HG03342 (cell line): Measurements from ENCODE around the gene OR2M7.
"Not testable (repeated sequence)": the region's sequence is repeated elsewhere in the genome, so short reads cannot be mapped to it uniquely, and the experiment has no call there.

Experiments used
- ATAC-seq: cut with Tn5 transposase; IDR thresholded peaks from one replicate; pipeline ENCODE4 v1.9.1; 2021; ENCODE audit warnings: mild to moderate bottlenecking, moderate library complexity; ENCODE audit not compliant: unreplicated experiment

The OR2M7 gene

GRCh38 chr1:248324468-248324867 lies at the start of gene OR2M7:
Gene OR2M7, minus strand, starts transcription at chr1:248324568. Its CDS starts 0 bp downstream, at chr1:248324568.
- ATAC-seq = no peak

GRCh38 chr1:248373761-248374160 lies 49.4 kb upstream of the OR2M7 start:
- no peak for ATAC-seq

GRCh38 chr1:248372394-248372793 lies 48.0 kb upstream of the OR2M7 start:
- ATAC-seq = no peak

- no peak for ATAC-seq
Observed at GRCh38 chr1:248366609-248367008, 42.2 kb upstream of the OR2M7 start.

- no peak for ATAC-seq
Observed at GRCh38 chr1:248361121-248361715, 36.9 kb upstream of the OR2M7 start, which contains the start of gene OR2T4. Gene OR2T4, plus strand, starts transcription at chr1:248361665. Its CDS starts 0 bp downstream, at chr1:248361665.

- ATAC-seq = no peak
Observed at GRCh38 chr1:248359415-248359814, 35.0 kb upstream of the OR2M7 start.

GRCh38 chr1:248348475-248348874 lies 24.1 kb upstream of the OR2M7 start, which contains the start of gene OR14C36:
Gene OR14C36, plus strand, starts transcription at chr1:248348775. Its CDS starts 0 bp downstream, at chr1:248348775.
- no peak for ATAC-seq

- ATAC-seq = no peak
Observed at GRCh38 chr1:248343451-248343850, 19.1 kb upstream of the OR2M7 start.

- ATAC-seq = no peak
Observed at GRCh38 chr1:248316796-248317195, 7.6 kb downstream of the OR2M7 start.

- not testable (repeated sequence) for ATAC-seq
Observed at GRCh38 chr1:248306740-248307139, 17.6 kb downstream of the OR2M7 start.

- no peak for ATAC-seq
Observed at GRCh38 chr1:248306103-248306502, 18.3 kb downstream of the OR2M7 start.

- not testable (repeated sequence) for ATAC-seq
Observed at GRCh38 chr1:248305672-248306071, 18.7 kb downstream of the OR2M7 start.

GRCh38 chr1:248303324-248303723 lies 21.0 kb downstream of the OR2M7 start, which contains the start of gene OR2T12:
Gene OR2T12, minus strand, starts transcription at chr1:248303424. Its CDS starts 7,846 bp downstream, at chr1:248295578.
- ATAC-seq = no peak

GRCh38 chr1:248288391-248288790 lies 36.0 kb downstream of the OR2M7 start:
- no peak for ATAC-seq

- ATAC-seq = no peak
Observed at GRCh38 chr1:248277876-248278275, 46.5 kb downstream of the OR2M7 start, which contains the start of gene OR2T33. Gene OR2T33, minus strand, starts transcription at chr1:248277976. Its CDS starts 4,162 bp downstream, at chr1:248273814.
